CD4-positive, alpha-beta T cell treated with Interleukin-21 for 1 hour (primary cell): ENCODE measurements around the gene PXDN.

Experiments used
- DNase-seq: peaks from one replicate; pipeline ENCODE4 v3.0.0-alpha.2; 2020

Gene PXDN

DNA sequence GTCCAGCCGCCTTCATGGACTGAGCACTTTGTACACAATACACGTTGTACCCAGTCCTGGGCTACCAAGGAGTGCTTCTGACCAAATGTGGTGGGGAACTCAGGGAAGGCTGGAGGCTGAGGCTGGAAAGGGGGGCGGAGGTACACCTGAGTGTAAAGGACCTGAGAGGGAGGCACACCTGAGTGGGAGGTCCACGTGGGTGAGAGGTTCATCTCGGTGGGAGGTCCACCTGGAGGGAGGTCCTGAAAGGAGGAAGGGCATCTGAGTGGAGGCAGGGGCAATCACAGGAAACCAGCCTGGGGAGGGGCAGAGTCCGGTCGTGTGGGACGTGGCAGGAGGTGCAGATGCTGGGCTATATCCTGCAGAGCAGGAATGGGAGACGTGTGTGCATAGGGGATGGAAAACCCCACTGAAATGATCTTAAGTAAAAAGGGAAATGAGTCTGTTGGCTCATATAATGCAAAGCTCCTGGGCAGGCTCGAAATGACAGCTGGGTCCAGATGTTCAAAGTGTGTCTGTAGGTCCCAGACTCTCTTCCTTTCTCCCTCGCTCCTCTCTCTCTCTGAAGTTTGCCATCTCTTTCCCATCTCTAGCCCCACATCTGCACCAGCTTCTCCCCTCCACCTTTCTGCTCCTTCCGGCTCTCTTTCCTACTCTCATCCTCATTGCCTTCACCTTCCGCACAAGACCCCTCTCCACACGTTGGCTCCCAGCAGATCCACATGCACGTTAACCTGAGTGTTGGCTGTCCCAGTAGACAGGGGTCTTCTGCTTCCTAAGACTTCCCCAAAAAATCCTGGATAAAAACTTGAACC, 137.7 kb downstream of the PXDN start:
- no peak for DNase-seq

DNA sequence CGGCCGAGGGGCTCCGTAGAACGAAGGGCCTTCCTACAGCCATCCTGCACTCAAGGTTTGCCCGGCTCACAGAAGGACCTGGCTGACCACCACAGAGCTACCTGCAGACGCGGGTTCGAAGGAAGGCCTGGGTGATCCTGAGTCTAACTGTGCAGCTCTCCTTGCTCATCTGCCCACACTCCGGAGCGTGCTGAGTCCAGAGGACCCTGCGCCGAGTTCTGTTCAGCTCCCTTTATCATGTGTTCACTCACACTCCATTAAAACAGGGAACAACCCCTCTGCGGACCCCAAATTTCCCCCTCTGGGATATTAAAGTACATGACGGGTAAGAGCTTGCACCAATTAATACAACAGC, 138.3 kb downstream of the PXDN start:
- no peak for DNase-seq

DNA sequence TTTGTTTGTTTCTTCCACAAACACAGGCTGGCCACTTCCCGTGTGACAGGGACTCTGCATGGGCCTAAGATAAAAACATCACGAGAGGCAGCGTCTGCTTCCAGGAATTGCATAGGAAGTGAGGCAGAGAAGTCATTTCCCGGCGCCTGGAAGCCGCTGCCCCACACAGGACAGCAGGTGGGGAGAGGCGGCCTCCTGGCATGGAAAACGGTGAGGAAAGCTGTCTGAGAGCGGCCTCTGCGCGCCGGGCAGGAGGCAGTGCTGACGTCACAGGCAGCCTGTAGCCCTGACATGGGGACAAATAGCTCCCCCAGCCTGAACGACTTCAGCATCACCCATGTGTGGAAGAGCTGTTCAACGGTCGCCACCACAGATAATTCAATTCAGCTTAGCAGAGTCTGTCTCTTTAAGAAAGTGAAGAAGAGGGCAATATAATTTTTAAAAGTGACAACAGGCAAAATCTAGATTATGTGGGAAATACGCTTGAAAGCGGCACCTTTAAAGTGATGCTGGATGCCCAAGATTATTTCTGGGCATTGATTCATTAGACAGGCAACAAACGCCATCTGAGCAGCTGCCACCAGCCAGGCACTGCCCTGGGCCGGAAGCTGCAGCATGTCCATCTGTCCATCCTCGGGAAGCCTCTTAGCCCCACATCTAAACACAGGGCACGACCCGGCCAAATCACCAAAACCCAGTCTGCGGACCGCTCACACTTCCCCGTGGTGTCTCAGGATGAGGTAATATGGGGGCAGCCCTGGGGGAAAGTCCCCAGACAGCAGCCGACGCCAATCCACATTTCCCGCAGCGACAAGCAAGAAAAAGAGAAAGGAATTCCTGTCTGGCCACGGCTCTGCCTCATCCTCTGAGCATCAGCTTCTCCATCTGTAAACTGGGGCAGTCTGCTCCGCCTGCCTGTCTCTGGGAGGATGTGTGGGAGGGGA, 138.9 kb downstream of the PXDN start:
- no peak for DNase-seq

DNA sequence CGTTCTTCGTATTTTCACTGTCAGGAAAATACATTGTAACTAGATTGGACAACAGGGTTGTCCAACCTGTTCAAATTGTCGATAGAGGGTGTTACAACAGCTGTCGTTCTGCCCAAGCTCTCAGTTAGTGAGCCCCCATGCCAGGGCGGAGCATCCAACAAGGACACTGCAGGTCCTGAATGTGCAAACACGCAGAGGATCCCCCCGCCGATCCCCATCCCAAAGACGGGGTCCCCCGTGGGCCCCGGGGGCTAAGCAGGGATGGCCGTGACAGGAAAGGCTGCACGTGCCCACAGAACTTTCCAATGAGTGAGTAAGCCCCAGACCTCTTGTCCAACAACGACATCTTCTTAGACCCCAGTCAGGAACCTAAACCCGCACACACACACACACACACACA, 140.8 kb downstream of the PXDN start:
- no peak for DNase-seq

DNA sequence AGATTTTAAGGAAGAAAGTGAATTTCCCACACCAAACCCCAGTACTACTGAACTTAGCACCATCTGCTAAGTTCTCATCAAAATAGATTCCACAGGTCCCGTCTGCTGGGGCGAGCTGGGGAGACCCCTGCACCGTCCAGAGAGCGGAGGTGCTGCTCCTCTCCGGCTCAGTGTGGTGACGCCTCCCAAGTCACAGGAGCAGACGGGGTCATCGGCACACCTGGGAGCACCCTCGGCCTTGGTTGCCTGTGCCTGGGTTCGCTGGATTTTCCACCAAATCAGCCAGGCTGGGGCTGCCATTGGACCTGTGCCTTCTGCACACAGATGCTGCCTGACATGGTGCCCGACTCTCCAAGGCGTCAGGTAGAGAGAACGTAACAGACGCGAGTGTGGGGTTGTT, 141.3 kb downstream of the PXDN start:
- DNase-seq = no peak

- DNase-seq = no peak
Observed at GRCh38 chr2:1602278-1603010, 141.9 kb downstream of the PXDN start.

- DNase-seq = no peak
Observed at GRCh38 chr2:1601471-1602277, 142.6 kb downstream of the PXDN start.

GRCh38 chr2:1601067-1601412, 143.3 kb downstream of the PXDN start:
- DNase-seq = no peak

DNA sequence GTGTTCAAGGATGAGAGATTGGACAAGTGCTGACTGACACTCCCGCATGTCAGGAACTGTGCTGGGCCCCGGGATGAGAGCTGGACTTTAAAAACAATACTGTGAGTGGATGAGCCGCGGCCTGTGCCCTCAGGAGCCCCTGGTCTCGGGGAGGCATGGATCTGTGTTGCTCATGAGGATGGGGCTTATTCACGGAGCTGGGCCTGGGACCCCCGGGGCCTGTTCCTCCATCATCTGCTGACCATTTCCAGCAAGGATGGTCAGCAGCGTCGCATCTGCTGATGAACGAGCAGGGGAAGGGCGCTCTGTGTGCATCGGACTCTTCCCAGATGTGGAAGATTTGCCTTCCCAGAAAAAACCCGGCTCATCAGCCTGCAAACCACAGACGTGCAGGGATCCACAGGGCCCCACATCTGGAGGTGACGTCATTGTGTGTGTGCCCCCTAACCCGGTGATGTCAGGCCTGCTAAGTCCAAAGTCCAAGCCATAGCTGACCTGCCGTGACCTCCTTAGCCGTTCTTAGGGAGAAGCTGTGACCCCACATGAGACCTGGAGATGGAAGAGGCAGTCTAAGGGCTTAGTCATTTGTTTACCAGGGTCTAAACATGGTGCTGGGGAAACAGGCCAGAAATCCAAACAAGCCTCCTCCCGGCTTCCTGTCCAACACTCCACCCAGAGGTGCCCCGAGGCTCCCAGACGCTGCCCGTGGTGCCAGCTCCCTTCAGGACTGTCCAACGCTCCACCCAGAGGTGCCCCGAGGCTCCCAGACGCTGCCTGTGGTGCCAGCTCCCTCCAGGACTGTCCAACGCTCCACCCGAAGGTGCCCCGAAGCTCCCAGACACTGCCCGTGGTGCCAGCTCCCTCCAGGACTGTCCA, 143.9 kb downstream of the PXDN start:
- no peak for DNase-seq

GRCh38 chr2:1599301-1600085, 144.8 kb downstream of the PXDN start:
- no peak for DNase-seq

DNA sequence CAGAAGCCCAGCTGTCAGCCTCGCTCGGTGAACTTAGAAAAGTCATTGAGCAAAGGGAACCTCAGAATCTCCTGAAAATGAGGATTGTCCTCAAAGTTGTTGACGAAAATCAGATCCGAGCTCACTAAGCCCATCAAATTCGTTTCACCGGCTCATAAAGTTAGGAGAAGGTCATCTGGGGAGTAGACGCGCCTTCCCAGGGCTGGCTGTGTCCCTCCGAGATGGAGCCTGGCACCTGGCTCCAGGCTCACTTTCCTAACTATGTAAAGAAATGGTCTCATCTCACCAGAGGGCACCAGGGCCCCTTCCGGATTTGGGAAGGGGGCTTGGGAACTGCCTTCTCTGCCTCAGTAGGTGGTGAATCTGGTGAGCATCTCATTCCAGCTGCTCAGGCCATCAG, 145.5 kb downstream of the PXDN start:
- no peak for DNase-seq

- DNase-seq = no peak
Observed at GRCh38 chr2:1598041-1598710, 146.1 kb downstream of the PXDN start.

GRCh38 chr2:1595274-1595673, 149.0 kb downstream of the PXDN start:
- DNase-seq = no peak

DNA sequence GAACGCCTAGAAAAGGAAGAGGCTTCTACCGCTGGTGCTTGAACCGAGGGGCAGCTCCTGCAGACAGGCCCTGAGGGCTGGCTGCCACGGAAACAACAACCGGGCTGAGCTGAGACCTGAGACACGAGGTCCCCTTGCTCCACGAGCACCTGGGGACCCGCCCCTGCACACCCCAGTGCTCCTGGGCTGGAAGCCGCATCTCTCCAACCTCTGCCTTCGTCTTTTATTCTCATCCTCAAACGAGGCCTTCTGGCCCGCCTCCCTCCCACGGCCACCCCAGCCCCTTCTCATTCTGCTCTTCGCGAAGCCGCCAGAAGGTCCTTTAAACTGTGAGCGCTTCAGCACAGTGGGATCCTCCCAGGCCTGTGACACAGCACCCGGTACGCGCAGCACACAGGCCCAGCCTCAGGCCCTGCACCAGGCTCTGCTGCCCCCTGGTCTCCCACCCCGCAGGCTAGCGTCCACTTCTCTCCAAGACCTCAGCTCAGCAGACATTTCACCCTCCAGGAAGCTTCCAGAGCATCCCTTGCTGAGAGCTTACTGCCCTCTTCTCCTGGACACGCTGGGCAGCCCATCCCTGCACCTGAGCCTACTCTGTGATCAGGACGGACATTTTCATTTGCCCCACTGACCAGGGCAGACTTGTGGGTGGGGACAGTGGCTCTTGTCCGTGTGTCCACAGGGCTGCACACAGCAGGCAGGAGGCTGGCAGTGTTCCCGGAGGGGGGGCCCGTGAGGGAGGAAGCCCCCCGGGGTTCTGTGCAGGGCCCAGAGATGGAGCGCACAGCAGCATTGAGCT, 149.7 kb downstream of the PXDN start:
- no peak for DNase-seq

DNA sequence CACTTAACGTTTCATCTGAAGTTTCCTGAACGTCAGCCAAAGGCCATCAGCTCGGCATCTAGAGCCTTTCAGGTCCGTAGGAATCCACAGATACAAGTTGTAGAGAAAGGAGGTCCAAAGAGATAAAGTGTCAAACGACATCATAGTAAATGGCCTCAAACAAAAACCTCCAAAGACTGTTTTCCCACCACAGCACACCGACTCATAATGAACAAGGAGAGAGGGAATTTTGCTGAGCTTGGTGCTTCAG, 150.3 kb downstream of the PXDN start:
- DNase-seq = no peak

GRCh38 chr2:1593371-1594122, 150.8 kb downstream of the PXDN start:
- no peak for DNase-seq

GRCh38 chr2:1591978-1592907, 152.1 kb downstream of the PXDN start:
- no peak for DNase-seq

DNA sequence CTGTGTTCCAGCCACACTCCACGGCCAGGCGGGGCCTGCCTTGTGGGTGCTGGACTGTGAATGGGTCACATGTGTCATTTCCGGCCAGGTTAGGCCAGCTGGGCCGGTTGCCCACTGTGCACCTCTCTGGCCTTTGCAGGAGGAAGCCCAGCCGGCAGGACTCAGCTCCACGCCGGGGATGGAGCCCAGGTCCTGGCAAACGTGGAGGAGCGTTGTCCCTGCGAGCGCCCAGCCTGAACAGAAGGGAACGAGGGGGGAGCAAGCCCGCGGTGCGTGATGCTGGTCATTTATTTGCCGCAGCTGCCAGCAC, 152.9 kb downstream of the PXDN start:
- no peak for DNase-seq
